CD4-positive, alpha-beta T cell (primary cell): Measurements from ENCODE around the gene ACTR5. TPM values are rescaled to one million over a fixed set of nuclear protein-coding genes. Genes with fewer than 3 reads are reported as not detected.

Experiments used
- ATAC-seq: fragments of 200-7000 bp; cut with Tn5 transposase; one replicate; pipeline ENCODE4 v1.10.0; 2022; ENCODE audit warnings: mild to moderate bottlenecking; ENCODE audit not compliant: poor library complexity
- CTCF ChIA-PET: fragments of 350-600 bp; sonication (Branson Sonifier 250); formaldehyde crosslinking; loops from one replicate; lab custom pipeline; 2021; ENCODE audit warnings: antibody characterized with exemption, inconsistent platforms; lab: Charles Lee
- POLR2A ChIA-PET: fragments of 350-600 bp; sonication (Branson Sonifier 250); formaldehyde crosslinking; loops from one replicate; lab custom pipeline; 2021; ENCODE audit warnings: antibody characterized with exemption, inconsistent platforms; lab: Charles Lee
- DNase-seq, 14 experiments: peaks; one replicate each; pipeline ENCODE4 v3.0.0-alpha.2; 2013 to 2020; ENCODE audit warnings: mixed read lengths in 2 of 14
- H3K27ac ChIP-seq, 2 donors: one replicate each; pipeline versions ENCODE4 v1.5.1 to v1.7.0; 2013; ENCODE audit warnings: low read length in 2 of 2, low read depth in 1 of 2, mild to moderate bottlenecking in 1 of 2
- H3K27me3 ChIP-seq, 2 experiments: 1 replicate in 1 of 2; 2 replicates in 1 of 2; pipeline versions ENCODE4 v1.6.1 to v1.7.0; 2013; ENCODE audit warnings: low read length in 2 of 2, control low read depth in 1 of 2, mild to moderate bottlenecking in 1 of 2, moderate library complexity in 1 of 2; ENCODE audit not compliant: insufficient read depth in 2 of 2, control insufficient read depth in 1 of 2
- H3K36me3 ChIP-seq: one replicate; pipeline ENCODE4 v1.6.1; 2013; ENCODE audit warnings: low read length, control low read depth; ENCODE audit not compliant: insufficient read depth
- H3K4me1 ChIP-seq: one replicate; pipeline ENCODE4 v1.6.1; 2013; ENCODE audit warnings: low read length, control low read depth; ENCODE audit not compliant: insufficient read depth
- H3K4me3 ChIP-seq: one replicate; pipeline ENCODE4 v1.5.1; 2013; ENCODE audit warnings: mild to moderate bottlenecking, low read length, moderate library complexity
- H3K9me3 ChIP-seq, 2 experiments: 1 replicate in 1 of 2; 2 replicates in 1 of 2; pipeline versions ENCODE4 v1.6.1 to v1.7.0; 2013; ENCODE audit warnings: low read length in 2 of 2, mild to moderate bottlenecking in 2 of 2, control low read depth in 1 of 2, moderate library complexity in 1 of 2; ENCODE audit not compliant: control insufficient read depth in 1 of 2, insufficient read depth in 1 of 2
- H3K27ac Mint-ChIP-seq: one replicate; pipeline ENCODE4 v1.8.0; 2020; ENCODE audit warnings: mixed read lengths
- H3K27me3 Mint-ChIP-seq: one replicate; pipeline ENCODE4 v1.8.0; 2021; ENCODE audit warnings: mixed read lengths
- H3K36me3 Mint-ChIP-seq: one replicate; pipeline ENCODE4 v1.8.0; 2021; ENCODE audit warnings: low read depth, mixed read lengths
- H3K4me1 Mint-ChIP-seq: one replicate; pipeline ENCODE4 v1.8.0; 2021; ENCODE audit warnings: low read depth, mixed read lengths
- H3K4me3 Mint-ChIP-seq: one replicate; pipeline ENCODE4 v1.8.0; 2020; ENCODE audit warnings: mild to moderate bottlenecking, mixed read lengths
- H3K9me3 Mint-ChIP-seq: one replicate; pipeline ENCODE4 v1.8.0; 2020; ENCODE audit warnings: mixed read lengths
- intact Hi-C, 2 experiments: fragments of 100-400 bp; cut with DNase I in 1 of 2; cut with micrococcal nuclease in 1 of 2; formaldehyde crosslinking; loops; one replicate each; pipeline versions ENCODE4 v1.15.1 to v1.9.0; 2023 to 2025; cut with DNase I, micrococcal nuclease
- total RNA-seq, 174 experiments: library from RNA in 2 of 174; stranded (reverse) in 2 of 174; gene quantifications; one replicate each; pipeline ENCODE4 v1.2.3 and lab custom pipeline; 2021 to 2026
- TF ChIP-seq, protein P1 (sequence below): fragments of 200-600 bp; IDR thresholded peaks from one replicate; pipeline ENCODE4 v1.8.0; 2022; ENCODE audit warnings: antibody characterized with exemption, mild to moderate bottlenecking

ACTR5 gene
- total RNA-seq, 2 experiments from 2014 or later, result 11.1 to 11.9 TPM

DNA sequence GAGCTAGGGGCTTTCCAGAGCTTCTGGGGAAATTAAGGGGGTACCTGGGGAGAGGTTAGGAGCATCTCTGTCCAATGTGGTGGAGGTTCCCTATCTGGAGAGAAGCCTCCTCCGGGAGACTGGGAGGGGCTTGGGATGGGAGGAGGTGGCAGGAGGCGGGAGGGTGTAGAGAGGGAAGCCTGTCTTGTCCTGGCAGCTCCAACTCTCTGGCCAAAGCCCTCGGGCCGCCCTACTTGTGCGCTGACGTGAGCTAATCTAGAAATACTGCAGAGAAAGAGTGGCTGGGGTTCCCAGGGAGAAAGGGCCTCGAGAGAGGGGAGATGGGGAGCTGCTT lies 25.6 kb upstream of the ACTR5 start:
- TF ChIP-seq, protein P1, sequence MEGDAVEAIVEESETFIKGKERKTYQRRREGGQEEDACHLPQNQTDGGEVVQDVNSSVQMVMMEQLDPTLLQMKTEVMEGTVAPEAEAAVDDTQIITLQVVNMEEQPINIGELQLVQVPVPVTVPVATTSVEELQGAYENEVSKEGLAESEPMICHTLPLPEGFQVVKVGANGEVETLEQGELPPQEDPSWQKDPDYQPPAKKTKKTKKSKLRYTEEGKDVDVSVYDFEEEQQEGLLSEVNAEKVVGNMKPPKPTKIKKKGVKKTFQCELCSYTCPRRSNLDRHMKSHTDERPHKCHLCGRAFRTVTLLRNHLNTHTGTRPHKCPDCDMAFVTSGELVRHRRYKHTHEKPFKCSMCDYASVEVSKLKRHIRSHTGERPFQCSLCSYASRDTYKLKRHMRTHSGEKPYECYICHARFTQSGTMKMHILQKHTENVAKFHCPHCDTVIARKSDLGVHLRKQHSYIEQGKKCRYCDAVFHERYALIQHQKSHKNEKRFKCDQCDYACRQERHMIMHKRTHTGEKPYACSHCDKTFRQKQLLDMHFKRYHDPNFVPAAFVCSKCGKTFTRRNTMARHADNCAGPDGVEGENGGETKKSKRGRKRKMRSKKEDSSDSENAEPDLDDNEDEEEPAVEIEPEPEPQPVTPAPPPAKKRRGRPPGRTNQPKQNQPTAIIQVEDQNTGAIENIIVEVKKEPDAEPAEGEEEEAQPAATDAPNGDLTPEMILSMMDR, result no peak
- no peak for DNase-seq
- Histone ChIP-seq H3K4me3 (no peak overlapping the region), H3K36me3 (no peaks in the 10 kb centered on the region), H3K9me3 (peaks cover 0 to 40% of the 10 kb centered on the region in 2 experiments), H3K27me3 (peaks cover 73 to 78% of the 10 kb centered on the region in 2 experiments), H3K4me1 (peaks cover 43% of the 10 kb centered on the region), H3K27ac (no peak overlapping the region)
- CTCF ChIA-PET, result interaction anchor here (0.9 to 1.1 kb wide), 2 partner anchors 8 to 287 kb away, joined by 3 read pairs; partner anchors contain the start of gene SNHG17
- no peaks in the 10 kb centered on the region for H3K9me3 Mint-ChIP-seq
- peaks cover 86% of the 10 kb centered on the region for H3K27me3 Mint-ChIP-seq
- POLR2A ChIA-PET, result no interaction called here
- H3K36me3 Mint-ChIP-seq, result no peaks in the 10 kb centered on the region
- H3K27ac Mint-ChIP-seq, result no peak overlapping the region
- ATAC-seq, result no peak
- intact Hi-C loops, result no loop called here
- H3K4me1 Mint-ChIP-seq, result peaks cover 32% of the 10 kb centered on the region
- H3K4me3 Mint-ChIP-seq, result no peak overlapping the region

DNA sequence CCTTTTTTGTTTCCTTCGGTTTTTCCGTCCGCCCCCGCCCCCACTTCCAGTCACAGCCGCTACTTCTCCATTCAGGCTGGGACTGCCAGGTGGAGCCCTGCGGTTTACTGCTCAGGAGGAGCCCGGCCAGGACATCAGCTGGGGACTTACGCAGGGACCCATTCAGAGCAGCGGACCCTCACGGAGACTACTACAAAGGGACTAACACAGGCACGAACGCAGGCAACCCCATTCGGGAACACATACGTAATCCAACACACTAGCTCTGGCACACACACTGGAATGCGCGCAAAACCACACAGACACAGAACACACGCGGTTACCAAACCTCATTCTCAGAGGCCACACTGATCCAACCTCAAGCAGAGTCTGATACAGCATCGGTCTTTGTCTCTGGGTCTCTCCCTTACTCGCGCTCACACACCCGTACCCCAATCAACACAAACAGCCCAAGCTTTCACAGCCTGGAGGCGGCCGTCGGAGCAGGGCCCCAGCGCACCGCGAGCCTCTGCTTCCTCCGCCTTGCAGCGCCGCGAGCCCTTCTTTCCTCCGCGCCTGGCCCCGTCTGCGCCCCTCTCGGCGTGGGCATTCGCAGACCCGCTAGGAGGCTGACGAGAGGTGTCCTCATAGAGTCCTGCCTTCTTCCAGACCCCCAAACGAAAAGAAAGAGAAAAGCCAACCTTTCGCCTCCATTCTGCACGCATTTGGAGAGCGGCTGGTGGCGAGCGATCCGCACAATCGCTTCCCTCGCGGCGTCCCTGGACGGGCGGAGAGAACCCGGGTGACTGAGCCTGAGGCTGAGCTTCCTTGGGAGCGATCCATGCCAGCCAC lies 25.0 kb upstream of the ACTR5 start:
- H3K4me1 ChIP-seq, result peaks cover 49% of the 10 kb centered on the region
- intact Hi-C loops, result no loop called here
- H3K36me3 ChIP-seq, result no peaks in the 10 kb centered on the region
- ChIA-PET CTCF (interaction anchor here (0.9 to 1.1 kb wide), 2 partner anchors 8 to 288 kb away, joined by 3 read pairs; partner anchors contain the start of gene SNHG17), POLR2A (interaction anchor here (1.1 kb wide), 1 partner anchor 24 kb away, joined by 3 read pairs; no protein-coding TSS in a partner anchor)
- TF ChIP-seq, protein P1, result no peak
- Mint-ChIP-seq H3K27me3 (peaks cover 86% of the 10 kb centered on the region), H3K4me3 (no peak overlapping the region), H3K9me3 (no peaks in the 10 kb centered on the region), H3K4me1 (peaks cover 38% of the 10 kb centered on the region), H3K36me3 (no peaks in the 10 kb centered on the region), H3K27ac (no peak overlapping the region)
- H3K27ac ChIP-seq, result no peak overlapping the region
- peaks cover 79 to 84% of the 10 kb centered on the region in 2 experiments for H3K27me3 ChIP-seq
- DNase-seq (peak in 2 of 14 experiments; percentile 31 to 37), ATAC-seq (no peak)
- no peak overlapping the region for H3K4me3 ChIP-seq
- H3K9me3 ChIP-seq, result peaks cover 0 to 46% of the 10 kb centered on the region in 2 experiments

DNA sequence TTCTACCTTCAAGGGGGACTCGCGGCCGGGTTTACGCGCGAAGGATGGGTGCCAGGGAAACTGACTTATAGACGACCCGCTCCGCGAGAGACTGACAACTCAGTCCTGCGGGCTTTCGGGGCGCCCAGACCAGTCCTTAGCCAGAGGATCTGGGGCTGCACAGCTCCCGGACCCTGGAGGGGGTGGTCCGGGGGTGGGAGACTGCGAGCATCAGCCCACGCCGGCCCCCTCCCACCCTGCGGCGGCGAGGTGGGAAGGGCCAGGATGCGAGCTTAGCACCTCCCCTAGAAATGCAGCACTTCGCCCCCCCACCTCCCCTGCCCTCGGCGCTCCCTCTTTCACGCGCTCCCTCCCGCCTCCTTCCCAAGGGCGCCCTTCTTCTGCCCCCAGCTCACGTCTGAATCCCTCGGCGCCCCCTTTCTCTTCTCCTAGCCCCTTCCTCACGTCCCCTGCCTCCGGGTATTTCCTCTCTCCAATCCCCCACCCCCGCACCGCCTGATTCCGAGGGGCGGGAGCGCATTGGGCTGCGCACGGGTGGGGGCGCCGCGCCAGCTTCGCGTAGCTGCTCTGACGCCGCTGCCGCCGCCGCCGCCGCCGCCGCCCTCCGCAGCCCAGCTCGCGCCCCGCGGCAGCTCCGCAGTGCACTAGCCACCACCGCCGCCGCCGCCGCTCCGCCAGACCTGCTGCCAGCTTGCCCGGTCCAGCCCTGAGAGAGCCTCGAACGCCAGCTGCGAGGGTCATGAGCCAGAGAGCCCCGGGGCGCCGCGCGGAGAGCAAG lies 24.2 kb upstream of the ACTR5 start, which contains the start of gene SLC32A1:
TSS of gene SLC32A1 (plus strand) at position 639 of the 778 bp plus-strand sequence. CDS start 239 bp downstream, outside the sequence.
- peaks cover 86 to 91% of the 10 kb centered on the region in 2 experiments for H3K27me3 ChIP-seq

More for the DNA sequence above, 24.2 kb upstream of the ACTR5 start, which contains the start of gene SLC32A1:
- TF ChIP-seq, protein P1, result no peak
- Mint-ChIP-seq H3K4me3 (peak within 1 kb of the TSS; percentile 13), H3K27me3 (peaks cover 86% of the 10 kb centered on the region), H3K36me3 (no peaks in the 10 kb centered on the region), H3K4me1 (peaks cover 41% of the 10 kb centered on the region), H3K9me3 (no peaks in the 10 kb centered on the region), H3K27ac (peak within 1 kb of the TSS; percentile 10)
- Histone ChIP-seq H3K36me3 (no peaks in the 10 kb centered on the region), H3K9me3 (peaks cover 0 to 54% of the 10 kb centered on the region in 2 experiments), H3K4me3 (no peak within 1 kb of the TSS), H3K27ac (no peak within 1 kb of the TSS), H3K4me1 (peaks cover 57% of the 10 kb centered on the region)
- ATAC-seq, result no peak
- intact Hi-C loops, result no loop called here
- ChIA-PET CTCF (no interaction called here), POLR2A (interaction anchor here (1.1 kb wide), 1 partner anchor 24 kb away, joined by 3 read pairs; no protein-coding TSS in a partner anchor)
- peak in 2 of 14 experiments; percentile 20 to 43 for DNase-seq
